Activated CD8-positive, alpha-beta T cell treated with anti-CD3 and anti-CD28 coated beads, Interleukin-2, amount 10 ng/mL, durations not matched to agents 7 days and 5 days (primary cell): ENCODE measurements around the gene DENND6B. TPM values are rescaled to one million over a fixed set of nuclear protein-coding genes. Genes with fewer than 3 reads are reported as not detected.

Experiments
- ATAC-seq: fragments of 150-1000 bp; cut with Tn5 transposase; one replicate; pipeline ENCODE4 v1.10.0; 2021; ENCODE audit warnings: moderate library complexity
- CTCF ChIA-PET: fragments of 350-600 bp; sonication (Branson Sonifier 250); formaldehyde crosslinking; loops from one replicate; lab custom pipeline; 2021; ENCODE audit warnings: antibody characterized with exemption; lab: Charles Lee
- POLR2A ChIA-PET: fragments of 350-600 bp; sonication (Branson Sonifier 250); formaldehyde crosslinking; loops from one replicate; lab custom pipeline; 2021; ENCODE audit warnings: antibody characterized with exemption; lab: Charles Lee
- DNase-seq: peaks from one replicate; pipeline ENCODE4 v3.0.0-alpha.2; 2020
- H3K27ac Mint-ChIP-seq: one replicate; pipeline ENCODE4 v1.8.0; 2021; ENCODE audit warnings: mild to moderate bottlenecking, mixed read lengths
- H3K27me3 Mint-ChIP-seq: one replicate; pipeline ENCODE4 v1.8.0; 2021; ENCODE audit warnings: low read depth, mixed read lengths
- H3K36me3 Mint-ChIP-seq: one replicate; pipeline ENCODE4 v1.8.0; 2021; ENCODE audit warnings: low read depth, mixed read lengths
- H3K4me1 Mint-ChIP-seq: one replicate; pipeline ENCODE4 v1.8.0; 2021; ENCODE audit warnings: low read depth, mixed read lengths
- H3K4me3 Mint-ChIP-seq: one replicate; pipeline ENCODE4 v1.8.0; 2021; ENCODE audit warnings: mild to moderate bottlenecking, mixed read lengths
- H3K9me3 Mint-ChIP-seq: one replicate; pipeline ENCODE4 v1.8.0; 2022; ENCODE audit warnings: mixed read lengths; ENCODE audit not compliant: insufficient read depth
- total RNA-seq, 2 experiments: library from RNA; stranded (reverse); gene quantifications; one replicate each; pipeline ENCODE4 v1.2.3, GENCODE V29; 2021

DENND6B gene
- total RNA-seq, 2 experiments from 2014 or later: 6.0 to 7.0 TPM

- CTCF ChIA-PET: no interaction called here
- POLR2A ChIA-PET: no interaction called here
- no peak for ATAC-seq
- H3K36me3 Mint-ChIP-seq: no peaks in the 10 kb centered on the region
- no peaks in the 10 kb centered on the region for H3K9me3 Mint-ChIP-seq
- H3K4me1 Mint-ChIP-seq: peaks cover 22% of the 10 kb centered on the region
- no peak overlapping the region for H3K4me3 Mint-ChIP-seq
- no peak overlapping the region for H3K27ac Mint-ChIP-seq
- peaks cover 7% of the 10 kb centered on the region for H3K27me3 Mint-ChIP-seq
- DNase-seq: no peak
These were observed 61.7 kb downstream of the DENND6B start for GRCh38 chr22:50264946-50265669.

- no peaks in the 10 kb centered on the region for H3K36me3 Mint-ChIP-seq
- no peaks in the 10 kb centered on the region for H3K9me3 Mint-ChIP-seq
- no peak for ATAC-seq
- peaks cover 17% of the 10 kb centered on the region for H3K4me1 Mint-ChIP-seq
- no peak overlapping the region for H3K27ac Mint-ChIP-seq
- H3K27me3 Mint-ChIP-seq: peaks cover 7% of the 10 kb centered on the region
- CTCF ChIA-PET: no interaction called here
- no peak for DNase-seq
- no peak overlapping the region for H3K4me3 Mint-ChIP-seq
- POLR2A ChIA-PET: interaction anchor here (1.5 kb wide), 1 partner anchor 73 kb away, joined by 3 read pairs; no protein-coding TSS in a partner anchor
These were observed 62.6 kb downstream of the DENND6B start for GRCh38 chr22:50264104-50264745.

GRCh38 chr22:50262973-50263617 is 63.7 kb downstream of the DENND6B start:
- Mint-ChIP-seq H3K4me3 (no peak overlapping the region), H3K27ac (no peak overlapping the region), H3K36me3 (no peaks in the 10 kb centered on the region), H3K27me3 (peaks cover 9% of the 10 kb centered on the region), H3K4me1 (peaks cover 9% of the 10 kb centered on the region), H3K9me3 (no peaks in the 10 kb centered on the region)
- CTCF ChIA-PET: interaction anchor here (0.7 to 1.3 kb wide), 4 partner anchors 10 to 19 kb away, joined by 3 to 6 read pairs (median 4); partner anchors contain the start of genes HDAC10 and TUBGCP6
- no peak for DNase-seq
- POLR2A ChIA-PET: interaction anchor here (1.5 to 3.1 kb wide), 2 partner anchors 12 to 72 kb away, joined by 3 to 17 read pairs; partner anchors contain the start of gene HDAC10
- ATAC-seq: no peak

- H3K4me3 Mint-ChIP-seq: peak overlapping the region; percentile 55
- H3K27ac Mint-ChIP-seq: peak overlapping the region; percentile 39
- H3K9me3 Mint-ChIP-seq: no peaks in the 10 kb centered on the region
- peaks cover 9% of the 10 kb centered on the region for H3K27me3 Mint-ChIP-seq
- ChIA-PET CTCF (interaction anchor here (1.1 to 1.3 kb wide), 3 partner anchors 10 to 13 kb away, joined by 3 to 6 read pairs (median 5); partner anchors contain the start of gene HDAC10), POLR2A (interaction anchor here (1.5 to 3.1 kb wide), 2 partner anchors 11 to 71 kb away, joined by 3 to 17 read pairs; partner anchors contain the start of gene HDAC10)
- H3K4me1 Mint-ChIP-seq: peaks cover 8% of the 10 kb centered on the region
- no peaks in the 10 kb centered on the region for H3K36me3 Mint-ChIP-seq
- no peak for DNase-seq
- ATAC-seq: no peak
These were observed 64.3 kb downstream of the DENND6B start for GRCh38 chr22:50262460-50262911.

DNA sequence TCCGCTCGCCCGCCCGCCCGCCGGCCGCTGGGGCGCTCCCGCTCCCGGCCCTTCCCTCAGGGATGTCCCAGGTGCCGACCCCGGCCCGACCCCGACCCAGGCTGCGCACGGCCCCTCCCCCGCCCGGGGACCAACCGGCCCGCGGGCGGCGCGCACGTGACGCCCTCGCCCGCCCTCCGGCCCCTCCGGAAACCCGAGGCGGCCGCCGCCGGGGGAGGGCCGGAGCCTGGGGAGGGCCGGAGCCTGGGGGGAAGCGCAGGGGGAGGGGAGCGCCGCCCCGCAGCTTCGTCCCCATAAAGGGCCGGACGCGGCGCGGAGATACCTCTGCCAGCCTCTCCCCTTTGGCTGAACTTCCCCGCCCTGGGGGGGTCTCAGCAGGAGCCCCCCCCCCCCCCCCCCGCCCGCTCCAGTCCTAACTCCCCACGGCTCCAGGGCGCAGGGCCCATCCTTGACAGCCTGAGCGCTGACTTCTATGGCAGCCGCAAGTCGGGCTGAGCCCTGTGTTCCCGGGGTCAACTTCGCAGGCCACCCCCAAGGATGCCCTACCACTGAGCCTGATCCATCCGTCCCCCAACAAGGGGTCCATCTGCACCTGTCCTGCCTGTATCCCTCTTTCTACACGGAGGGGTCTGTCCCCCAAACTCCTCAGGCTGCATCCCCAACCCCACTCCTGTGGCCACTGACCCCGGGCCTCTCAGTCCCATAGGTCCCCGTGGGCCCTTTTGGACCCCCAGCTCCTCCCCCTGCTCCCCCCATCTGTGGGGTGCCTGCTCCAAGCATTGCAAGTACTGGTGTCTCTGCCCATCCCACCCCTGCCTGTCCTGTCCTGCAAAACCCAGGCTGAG is 65.0 kb downstream of the DENND6B start, which contains the start of gene MAPK12:
Gene MAPK12 (minus strand): TSS at position 69 of the 845 bp plus-strand sequence. CDS start 174 bp downstream, outside the sequence.
- ATAC-seq: peak; percentile 10

DNA sequence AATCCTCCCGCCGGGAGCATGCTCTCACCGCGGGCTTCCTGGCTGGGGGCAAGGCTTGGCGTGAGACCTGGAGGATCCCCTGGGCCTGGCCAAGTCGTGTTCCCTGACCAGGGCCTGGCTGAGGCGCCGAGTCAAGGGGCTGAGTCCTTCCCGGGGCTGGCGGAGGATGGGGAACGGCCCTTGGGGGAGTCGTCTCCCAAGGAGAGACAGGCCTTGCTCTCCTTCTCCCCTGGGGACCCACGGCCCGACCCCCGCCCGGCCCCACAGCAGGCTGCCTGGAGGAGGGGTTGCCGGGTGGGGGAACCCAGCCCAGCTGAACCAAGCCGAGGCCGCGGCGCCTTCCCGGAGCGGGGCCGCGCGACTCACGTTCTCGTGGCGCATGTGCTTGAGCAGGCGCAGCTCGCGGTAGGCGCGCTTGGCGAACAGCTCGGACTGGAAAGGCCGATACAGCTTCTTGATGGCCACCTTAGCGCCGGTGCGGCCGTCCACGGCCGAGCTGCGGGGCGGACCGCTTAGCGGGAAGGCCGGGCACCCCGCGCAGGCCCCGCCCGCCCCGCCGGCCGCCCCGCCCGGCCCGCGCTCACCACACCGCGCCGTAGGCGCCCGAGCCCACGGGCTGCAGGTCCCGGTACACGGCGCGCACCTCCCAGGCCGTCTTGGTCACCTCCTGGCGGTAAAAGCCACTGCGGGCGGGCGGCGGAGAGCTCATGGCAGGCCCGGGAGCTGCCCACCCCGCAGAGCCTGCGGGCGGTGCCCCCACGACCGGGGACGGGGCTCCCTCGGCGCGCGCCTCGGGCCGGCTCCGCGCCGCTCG is 65.8 kb downstream of the DENND6B start:
- POLR2A ChIA-PET: interaction anchor here (3.1 kb wide), 1 partner anchor 10 kb away, joined by 17 read pairs; the partner anchor contains the start of gene HDAC10
- Mint-ChIP-seq H3K27me3 (peaks cover 9% of the 10 kb centered on the region), H3K9me3 (no peaks in the 10 kb centered on the region), H3K27ac (no peak overlapping the region), H3K4me3 (peak overlapping the region; percentile 49), H3K4me1 (peaks cover 8% of the 10 kb centered on the region), H3K36me3 (no peaks in the 10 kb centered on the region)
- DNase-seq: peak; percentile 49
- peak; percentile 63 for ATAC-seq
- CTCF ChIA-PET: no interaction called here

More for the DNA sequence above, 65.0 kb downstream of the DENND6B start, which contains the start of gene MAPK12:
- H3K4me3 Mint-ChIP-seq: peak within 1 kb of the TSS; percentile 55
- DNase-seq: no peak
- peaks cover 9% of the 10 kb centered on the region for H3K27me3 Mint-ChIP-seq
- H3K36me3 Mint-ChIP-seq: no peaks in the 10 kb centered on the region
- peaks cover 8% of the 10 kb centered on the region for H3K4me1 Mint-ChIP-seq
- no peaks in the 10 kb centered on the region for H3K9me3 Mint-ChIP-seq
- ChIA-PET POLR2A (interaction anchor here (3.1 kb wide), 1 partner anchor 10 kb away, joined by 17 read pairs; the partner anchor contains the start of gene HDAC10), CTCF (interaction anchor here (1.1 kb wide), 1 partner anchor 11 kb away, joined by 3 read pairs; the partner anchor contains the start of gene HDAC10)
- H3K27ac Mint-ChIP-seq: peak within 1 kb of the TSS; percentile 39

DNA sequence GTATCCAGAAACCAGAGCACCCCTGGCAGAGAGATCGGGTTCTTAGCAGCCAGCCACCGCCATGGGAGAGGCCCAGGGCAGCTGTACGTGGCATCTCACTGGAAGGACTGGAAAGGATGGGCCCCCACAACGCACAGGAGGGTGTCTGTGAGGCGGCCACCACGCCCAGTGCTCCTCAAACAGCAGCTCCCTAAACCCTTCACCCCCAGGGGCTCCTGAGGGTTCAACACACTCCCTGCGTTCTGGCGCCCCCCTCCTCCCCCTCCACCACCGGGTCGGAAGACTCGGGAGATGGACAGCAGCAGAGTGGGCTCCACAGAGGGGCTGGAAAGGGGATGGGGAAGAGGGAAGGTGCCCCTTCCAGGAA is 66.4 kb downstream of the DENND6B start:
- Mint-ChIP-seq H3K36me3 (no peaks in the 10 kb centered on the region), H3K27ac (no peak overlapping the region), H3K27me3 (peaks cover 9% of the 10 kb centered on the region), H3K4me3 (peak overlapping the region; percentile 49), H3K4me1 (peaks cover 8% of the 10 kb centered on the region), H3K9me3 (no peaks in the 10 kb centered on the region)
- CTCF ChIA-PET: no interaction called here
- no peak for DNase-seq
- ATAC-seq: no peak
- POLR2A ChIA-PET: interaction anchor here (3.1 kb wide), 1 partner anchor 9 kb away, joined by 17 read pairs; the partner anchor contains the start of gene HDAC10

DNA sequence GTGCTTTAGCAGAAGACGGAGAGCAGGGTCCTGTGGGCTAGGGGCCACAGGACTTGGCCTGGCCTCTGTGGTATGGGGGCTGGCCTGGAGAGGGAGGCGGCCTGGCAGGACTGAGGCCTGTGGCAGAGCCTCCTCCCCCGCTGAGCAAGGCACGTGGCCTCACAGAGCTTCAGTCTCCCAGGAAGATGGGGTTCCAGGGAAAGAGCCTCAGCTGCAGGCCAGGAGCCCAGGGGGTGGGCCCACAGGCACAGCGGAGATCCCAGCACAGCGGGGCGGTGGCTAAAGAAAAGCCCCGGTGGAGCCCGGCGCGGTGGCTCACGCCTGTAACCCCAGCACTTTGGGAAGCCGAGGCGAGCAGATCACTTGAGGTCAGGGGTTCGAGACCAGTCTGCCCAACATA is 67.5 kb downstream of the DENND6B start:
- POLR2A ChIA-PET: interaction anchor here (0.5 to 0.6 kb wide), 2 partner anchors 81 to 431 kb away, joined by 3 read pairs; no protein-coding TSS in a partner anchor
- Mint-ChIP-seq H3K27ac (no peak overlapping the region), H3K4me1 (peaks cover 8% of the 10 kb centered on the region), H3K4me3 (no peak overlapping the region), H3K27me3 (peaks cover 9% of the 10 kb centered on the region), H3K9me3 (no peaks in the 10 kb centered on the region), H3K36me3 (no peaks in the 10 kb centered on the region)
- ATAC-seq: no peak
- CTCF ChIA-PET: no interaction called here
- DNase-seq: no peak
